IPS-NIHi7 (cell line): ENCODE results near the gene CA10.

Experiments
- DNase-seq: peaks from one replicate; pipeline ENCODE4 v3.0.0; 2012; ENCODE audit warnings: mixed read lengths; ENCODE audit errors: extremely low spot score

CA10 gene

DNA sequence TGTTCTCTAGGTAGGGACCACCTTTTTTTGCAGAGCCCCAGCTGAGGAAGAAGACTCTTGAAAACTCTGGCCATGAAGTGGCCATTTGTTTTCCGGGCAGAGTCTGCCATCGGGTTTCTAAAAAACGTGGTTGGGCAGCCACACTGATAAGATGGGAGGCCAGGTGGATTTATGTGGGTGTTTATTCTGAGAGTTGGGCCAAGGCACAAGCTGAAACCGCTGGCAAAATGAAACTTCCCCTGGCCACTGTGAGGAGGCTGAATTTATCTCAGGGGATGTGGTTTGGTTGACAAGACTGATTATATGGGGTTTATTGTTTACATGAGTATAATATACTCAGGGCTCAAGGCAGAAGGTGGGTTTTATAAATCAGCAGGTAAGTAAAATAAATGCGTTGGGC, 476.4 kb downstream of the CA10 start:
- no peak for DNase-seq

DNA sequence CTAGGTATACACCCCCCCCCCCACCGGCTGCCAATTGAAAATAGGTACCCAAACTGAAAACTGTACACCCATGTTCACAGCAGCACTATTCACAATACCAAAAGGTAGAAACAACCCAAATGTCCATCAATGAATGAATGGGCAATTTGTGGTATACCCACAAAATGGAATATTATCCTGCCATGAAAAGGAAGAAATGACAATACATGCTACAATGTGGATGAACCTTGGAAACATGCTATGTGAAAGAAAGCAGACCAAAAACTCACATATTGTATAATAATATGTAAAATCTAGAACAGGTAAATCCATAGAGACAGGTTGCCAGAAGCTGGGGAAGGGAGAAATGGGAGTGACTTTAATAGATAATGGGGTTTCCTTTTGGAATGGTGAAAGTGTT, 480.6 kb downstream of the CA10 start:
- DNase-seq, result no peak

GRCh38 chr17:51676691-51677487, 481.6 kb downstream of the CA10 start:
- DNase-seq, result no peak

GRCh38 chr17:51674579-51675255, 483.8 kb downstream of the CA10 start:
- DNase-seq, result no peak

DNA sequence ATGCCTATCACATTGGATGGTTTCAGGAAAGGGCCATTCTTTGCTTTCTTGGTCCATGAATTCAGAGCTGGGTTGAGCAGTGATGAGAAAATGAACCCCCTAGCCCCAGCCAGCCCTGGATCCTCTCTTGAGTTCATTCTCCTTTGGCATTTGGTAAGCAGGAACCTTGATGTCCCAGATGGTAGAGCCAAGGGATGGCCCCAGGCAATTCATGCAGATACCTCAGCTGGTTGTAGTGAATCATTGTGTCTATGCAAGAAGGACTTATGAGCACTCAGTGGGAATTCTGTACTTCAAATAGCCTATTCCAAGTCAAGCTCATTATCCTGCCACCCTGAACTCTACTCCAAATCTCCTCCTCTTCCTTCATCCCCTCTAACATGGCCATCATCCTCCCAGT, 485.4 kb downstream of the CA10 start:
- DNase-seq, result no peak

DNA sequence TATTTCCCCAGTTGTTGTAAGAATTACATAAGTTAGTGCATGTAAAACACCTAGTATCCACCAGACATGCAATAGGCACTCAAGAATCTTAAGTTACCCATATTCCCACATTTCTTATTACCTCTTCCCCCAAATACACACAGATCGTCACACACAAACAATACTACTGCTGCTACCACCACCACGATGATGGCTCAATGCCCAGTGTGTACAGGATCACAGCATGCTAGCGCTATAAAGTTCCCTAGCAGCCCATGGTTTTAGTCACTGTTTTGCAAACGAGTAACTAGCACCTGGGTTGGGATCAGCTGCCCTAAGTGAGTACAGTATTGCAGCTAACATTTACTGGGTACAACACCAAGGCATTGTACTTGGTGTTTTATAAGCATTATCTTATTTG, 486.4 kb downstream of the CA10 start:
- DNase-seq, result no peak

DNA sequence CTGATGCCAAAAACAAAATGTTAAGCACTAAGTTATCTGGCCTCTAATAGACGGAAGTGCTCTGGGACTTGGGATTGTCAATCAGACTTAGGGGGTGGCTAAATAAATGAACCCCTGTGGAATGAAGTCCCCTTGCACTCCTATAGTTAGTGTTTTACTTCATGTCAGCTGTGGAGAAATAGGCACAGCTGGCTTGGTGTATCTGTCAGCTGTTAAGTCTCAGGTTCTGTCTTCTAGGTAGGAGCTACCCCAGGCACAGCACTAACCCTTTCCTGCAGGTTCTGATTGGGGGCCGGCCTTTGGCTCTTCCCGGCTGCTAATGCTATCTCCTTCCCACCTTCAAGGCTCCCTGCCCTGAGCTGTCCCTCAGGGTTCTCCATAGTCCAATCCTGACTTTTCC, 487.6 kb downstream of the CA10 start:
- DNase-seq, result no peak

DNA sequence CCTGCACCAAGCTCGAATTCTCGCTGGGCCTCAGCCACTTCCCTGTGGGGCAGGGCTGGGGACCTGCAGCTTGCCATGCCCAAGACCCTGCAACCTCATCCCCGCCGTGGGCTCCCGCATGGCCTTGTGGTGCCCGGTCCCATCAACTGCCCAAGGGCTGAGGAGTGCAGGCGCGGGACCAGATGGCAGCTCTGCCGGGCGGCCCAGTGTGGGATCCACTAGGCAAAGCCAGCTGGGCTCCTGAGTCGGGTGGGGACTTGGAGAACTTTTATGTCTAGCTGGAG, 489.6 kb downstream of the CA10 start:
- DNase-seq, result no peak

- no peak for DNase-seq
These were observed 490.2 kb downstream of the CA10 start for GRCh38 chr17:51668155-51668962.

GRCh38 chr17:51667706-51668083, 490.8 kb downstream of the CA10 start:
- no peak for DNase-seq

DNA sequence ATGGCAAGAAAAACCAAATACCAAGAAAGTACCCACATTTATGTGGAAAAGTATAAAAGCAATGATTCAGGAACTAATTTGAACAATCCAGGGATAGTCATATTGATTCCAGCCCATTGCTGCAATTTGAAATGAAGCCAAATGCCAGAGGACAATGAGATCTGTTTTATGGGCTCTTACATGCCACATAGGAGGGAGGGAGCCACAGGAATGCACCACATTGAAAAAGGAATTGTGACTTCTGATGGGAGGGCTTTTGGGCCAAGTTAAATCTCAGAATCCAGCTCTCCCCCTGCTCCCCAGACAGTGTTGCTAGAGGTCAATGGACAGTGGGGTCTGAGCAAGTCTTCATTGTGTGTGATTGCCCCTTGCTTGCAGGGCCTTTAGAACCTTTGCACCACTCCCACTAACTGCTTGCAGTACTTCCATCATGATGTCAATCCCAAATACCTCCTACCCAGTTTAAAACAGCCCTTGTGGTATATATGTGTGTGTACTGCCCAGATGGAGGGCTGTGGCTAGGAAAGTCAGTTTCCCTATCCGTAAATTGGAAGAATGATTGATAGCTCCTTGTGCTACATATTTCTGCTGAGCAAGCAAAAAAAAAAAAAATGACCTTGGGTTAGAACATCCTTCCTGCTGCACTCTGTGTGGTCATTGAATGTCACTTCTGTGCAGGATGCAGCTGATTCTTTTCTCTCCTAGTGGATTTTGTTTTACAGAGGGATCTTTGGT, 491.4 kb downstream of the CA10 start:
- no peak for DNase-seq

- no peak for DNase-seq
These were observed 496.1 kb downstream of the CA10 start for GRCh38 chr17:51662204-51663056.

DNA sequence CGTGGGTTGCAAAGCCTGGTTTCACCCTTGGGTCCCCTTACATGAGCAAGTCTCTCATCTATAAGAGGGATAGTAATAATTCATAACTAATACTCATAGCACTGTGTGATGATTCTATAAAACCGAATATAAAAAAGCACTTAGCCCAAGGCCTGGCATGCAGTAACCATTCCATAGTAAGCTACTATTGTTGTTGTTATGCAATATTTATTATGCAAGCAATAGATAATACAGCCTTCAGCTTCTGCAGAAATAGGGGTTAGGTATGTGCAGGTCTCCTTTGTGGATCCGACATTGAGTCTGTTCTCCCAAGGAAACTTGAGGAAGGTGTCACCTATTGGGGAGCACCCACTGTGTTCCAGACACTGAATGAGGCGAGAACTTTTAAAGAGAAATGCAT, 497.1 kb downstream of the CA10 start:
- DNase-seq, result no peak

GRCh38 chr17:51660266-51660665, 498.2 kb downstream of the CA10 start:
- no peak for DNase-seq

DNA sequence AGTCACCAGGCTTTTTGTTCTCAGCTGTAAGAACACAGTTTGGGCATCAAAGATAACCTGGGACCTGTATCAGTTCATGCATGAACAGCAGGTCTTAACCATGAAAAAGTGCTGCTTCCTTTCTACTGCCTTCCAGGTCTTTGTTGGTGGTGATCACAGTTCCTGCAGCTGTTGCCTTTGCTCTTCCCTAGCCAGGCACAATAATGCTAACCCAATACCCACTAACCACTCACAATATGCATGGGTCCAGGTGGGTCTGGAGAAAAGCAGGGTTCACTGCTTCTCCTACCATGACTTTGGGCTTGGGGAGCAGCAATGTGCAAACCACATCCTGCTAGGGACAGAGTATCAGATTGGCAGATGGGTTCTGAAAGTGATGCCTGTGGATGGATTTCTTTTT, 501.3 kb downstream of the CA10 start:
- no peak for DNase-seq

DNA sequence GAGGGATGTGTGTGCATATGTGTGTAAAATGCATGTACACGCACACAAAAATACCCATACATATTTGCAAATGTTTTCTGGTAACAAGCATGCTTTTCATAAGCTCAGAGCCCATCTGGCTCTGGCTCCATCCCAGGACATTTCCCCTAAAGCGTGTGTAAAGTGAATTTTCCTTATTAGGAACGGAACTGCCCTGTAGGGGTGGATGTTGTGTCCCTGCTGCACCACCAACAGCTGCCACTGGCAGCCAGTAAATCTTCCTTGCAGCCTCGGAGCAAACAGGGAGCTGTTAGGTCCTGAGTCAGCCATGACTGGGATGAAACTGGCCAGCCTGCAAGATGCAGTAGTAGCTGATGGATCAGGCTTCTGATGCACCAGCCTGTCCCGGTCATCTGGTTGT, 504.6 kb downstream of the CA10 start:
- DNase-seq, result peak; percentile 76

DNA sequence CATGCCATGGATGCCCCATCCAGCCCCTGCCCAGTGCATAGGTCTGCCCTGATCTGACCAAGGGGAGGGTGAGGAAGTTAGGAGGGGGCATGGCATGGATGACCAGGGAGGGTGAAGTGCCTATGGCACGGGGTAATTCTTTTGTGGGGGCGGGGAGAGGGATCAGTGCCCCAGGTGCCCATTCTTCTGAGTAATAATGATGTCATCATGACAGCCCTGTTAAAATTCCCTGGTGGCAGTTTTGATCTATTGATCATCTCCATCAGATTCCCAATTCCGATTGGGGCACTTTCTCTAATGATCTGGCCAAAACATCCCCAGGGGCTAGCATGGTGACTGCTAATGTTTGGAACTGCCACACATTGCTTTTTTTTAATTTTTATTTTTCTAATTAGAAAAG, 506.0 kb downstream of the CA10 start:
- no peak for DNase-seq

- no peak for DNase-seq
These were observed 506.8 kb downstream of the CA10 start for GRCh38 chr17:51651513-51652298.

DNA sequence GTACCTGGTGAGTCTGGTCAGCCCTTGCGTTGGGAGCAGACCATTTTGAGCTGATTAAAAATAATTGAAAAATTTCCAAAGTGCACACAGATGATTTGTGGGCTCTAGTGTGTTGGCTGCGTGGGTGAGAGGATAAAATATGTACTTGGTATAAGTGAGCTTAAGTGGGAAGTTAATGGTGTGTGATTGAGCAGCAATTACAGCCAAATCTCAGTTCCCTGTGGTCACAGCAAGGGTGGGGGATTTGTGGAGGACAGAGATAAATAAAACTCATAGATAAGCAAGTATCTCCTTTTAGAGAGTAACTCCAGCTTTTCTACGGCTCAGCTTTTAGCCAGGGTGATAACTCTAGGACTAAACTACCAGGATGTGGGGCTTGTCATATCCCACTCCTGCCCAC, 507.7 kb downstream of the CA10 start:
- DNase-seq, result no peak

DNA sequence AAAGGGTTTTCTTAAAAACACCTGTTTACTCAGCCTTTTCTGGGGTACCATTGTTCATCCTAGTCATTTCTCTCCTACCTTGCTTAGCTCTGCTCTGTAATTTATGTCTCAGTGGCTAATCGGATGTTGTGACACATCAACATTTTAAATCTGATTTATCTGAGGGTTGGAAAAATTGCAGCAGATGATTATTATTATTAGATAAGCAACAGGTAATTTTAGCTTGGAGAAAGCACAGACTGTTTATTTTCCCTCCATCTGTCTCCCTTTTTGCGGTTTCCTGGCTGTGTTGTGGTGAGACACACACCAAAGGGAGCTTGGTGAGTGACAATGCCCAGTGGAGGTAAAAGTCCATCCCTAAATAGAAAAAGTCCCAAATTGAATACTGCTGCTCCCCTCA, 508.3 kb downstream of the CA10 start:
- DNase-seq, result no peak

DNA sequence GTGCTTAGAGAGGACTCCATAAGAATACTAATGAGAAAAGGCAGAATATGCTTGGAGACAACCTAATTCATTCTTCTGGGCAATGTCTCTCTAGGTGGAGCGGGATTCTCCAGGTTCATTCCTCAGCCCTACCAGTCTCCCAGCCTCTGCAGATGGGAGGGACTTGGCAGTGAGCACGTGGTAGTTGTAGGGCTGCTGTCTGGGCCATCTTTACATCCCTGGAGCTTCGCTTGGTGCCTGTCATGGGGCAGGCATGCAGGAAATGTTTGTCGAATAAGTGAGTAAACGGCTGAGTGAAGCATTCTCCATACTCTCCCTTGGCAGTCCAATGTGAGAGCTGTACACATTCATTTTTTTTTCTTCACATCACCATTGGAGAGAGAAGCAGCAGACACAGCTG, 510.7 kb downstream of the CA10 start:
- DNase-seq, result no peak
